IPS-20b (cell line): Measurements from ENCODE around the gene MAP3K7CL.

Source experiments
- H3K27ac ChIP-seq: one replicate; pipeline ENCODE4 v1.5.1; 2013; ENCODE audit warnings: low read length
- H3K27me3 ChIP-seq: 2 replicates; pipeline ENCODE4 v1.6.1; 2013; ENCODE audit warnings: mild to moderate bottlenecking, low read length, inconsistent platforms; ENCODE audit not compliant: insufficient read depth
- H3K36me3 ChIP-seq: 2 replicates; pipeline ENCODE4 v1.6.1; 2013; ENCODE audit warnings: low read depth, mild to moderate bottlenecking, inconsistent platforms, low read length, moderate library complexity; ENCODE audit not compliant: insufficient read depth
- H3K4me1 ChIP-seq: 2 replicates; pipeline ENCODE4 v1.6.1; 2013; ENCODE audit warnings: mild to moderate bottlenecking, control low read depth, inconsistent platforms, low read length, moderate library complexity; ENCODE audit not compliant: insufficient read depth
- H3K4me3 ChIP-seq: 2 replicates; pipeline ENCODE4 v1.5.1; 2013; ENCODE audit warnings: mild to moderate bottlenecking, low read length, inconsistent platforms
- H3K9ac ChIP-seq: 2 replicates; pipeline ENCODE4 v1.6.1; 2013; ENCODE audit warnings: low read depth, mild to moderate bottlenecking, inconsistent platforms, low read length, moderate library complexity
- H3K9me3 ChIP-seq: 2 replicates; pipeline ENCODE4 v1.6.1; 2013; ENCODE audit warnings: mild to moderate bottlenecking, low read depth, low read length, inconsistent platforms; ENCODE audit not compliant: insufficient read depth

The MAP3K7CL gene

DNA sequence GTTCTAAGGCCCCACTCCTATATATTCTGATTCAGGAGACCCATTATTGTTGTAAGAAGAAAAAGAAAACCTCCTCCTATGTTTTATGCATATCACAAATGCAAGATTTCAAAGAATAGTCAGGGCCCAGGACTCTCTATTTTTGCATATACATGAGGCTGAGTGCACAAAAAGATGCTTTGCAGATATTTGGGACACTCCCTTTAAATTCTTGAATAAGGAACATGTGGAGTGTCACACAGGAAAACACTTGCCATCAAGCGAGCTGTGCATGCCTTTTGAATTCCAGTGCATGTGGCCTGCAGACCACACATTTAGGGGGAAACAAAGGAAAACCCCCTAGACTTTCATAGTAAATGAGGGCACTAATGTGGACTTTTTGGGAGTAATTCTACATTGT, 5.6 kb downstream of the MAP3K7CL start:
- no peak overlapping the region for H3K4me3 ChIP-seq

DNA sequence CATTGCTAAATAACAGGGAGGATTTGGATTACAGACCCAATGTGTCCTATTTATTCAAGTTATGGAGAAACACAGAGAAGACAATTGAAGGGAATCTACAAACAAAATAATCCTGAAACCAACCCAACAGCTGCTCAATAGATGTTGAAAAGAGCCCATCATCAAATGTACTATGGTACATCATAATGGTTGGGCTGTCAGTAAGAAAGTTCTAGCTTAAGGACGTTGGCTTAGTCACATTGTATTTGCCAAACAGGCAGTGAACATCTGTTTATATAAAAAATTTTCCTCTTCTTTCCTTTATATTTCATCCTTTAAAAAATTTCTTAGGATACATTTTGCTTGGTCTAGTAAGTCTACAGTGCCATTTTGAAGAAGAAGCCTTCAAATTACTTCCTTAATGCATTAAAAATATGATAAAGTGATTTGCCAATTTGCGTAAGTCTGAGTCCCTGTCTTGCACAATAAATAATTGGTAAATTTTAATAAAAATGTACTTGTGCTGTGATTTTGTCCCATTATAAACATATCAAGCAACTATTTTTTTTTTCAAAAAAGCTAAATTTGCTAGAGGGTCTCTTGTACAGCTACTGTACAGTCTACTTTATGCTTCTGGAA, 14.4 kb downstream of the MAP3K7CL start:
- no peaks in the 10 kb centered on the region for H3K9me3 ChIP-seq
- H3K4me1 ChIP-seq = no peaks in the 10 kb centered on the region
- H3K27me3 ChIP-seq = no peaks in the 10 kb centered on the region
- no peak overlapping the region for H3K27ac ChIP-seq
- H3K36me3 ChIP-seq = no peaks in the 10 kb centered on the region
- no peak overlapping the region for H3K9ac ChIP-seq
- no peak overlapping the region for H3K4me3 ChIP-seq

More for the DNA sequence above, 5.6 kb downstream of the MAP3K7CL start:
- H3K9ac ChIP-seq = no peak overlapping the region
- peaks cover 16% of the 10 kb centered on the region for H3K27me3 ChIP-seq
- no peaks in the 10 kb centered on the region; the same call in 1 of the 2 replicates for H3K4me1 ChIP-seq
- no peaks in the 10 kb centered on the region for H3K36me3 ChIP-seq
- no peaks in the 10 kb centered on the region for H3K9me3 ChIP-seq
- no peak overlapping the region for H3K27ac ChIP-seq

DNA sequence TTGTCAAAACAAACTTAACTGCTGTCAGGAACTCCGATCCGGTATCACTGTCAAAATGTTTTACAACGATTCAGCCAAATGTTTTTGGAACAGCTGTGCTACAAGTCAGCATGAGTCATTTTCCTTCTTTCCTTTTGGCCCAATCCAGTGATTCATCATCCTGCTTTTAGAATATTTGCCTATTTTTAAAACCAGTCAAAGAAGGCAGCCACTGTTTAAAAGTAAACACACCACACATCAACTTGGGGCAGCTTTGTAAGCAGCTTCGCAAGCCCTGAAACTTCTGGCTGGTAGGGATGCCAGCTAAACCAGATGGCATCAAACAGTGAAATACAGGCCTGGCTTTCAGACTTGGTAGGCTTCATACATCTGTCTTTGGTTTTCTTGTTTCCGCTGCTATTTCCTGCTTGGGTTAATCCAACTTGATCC, 14.9 kb downstream of the MAP3K7CL start:
- Histone ChIP-seq H3K4me3 (no peak overlapping the region), H3K9me3 (no peaks in the 10 kb centered on the region), H3K4me1 (no peaks in the 10 kb centered on the region), H3K27me3 (no peaks in the 10 kb centered on the region), H3K27ac (no peak overlapping the region), H3K9ac (no peak overlapping the region), H3K36me3 (no peaks in the 10 kb centered on the region)

DNA sequence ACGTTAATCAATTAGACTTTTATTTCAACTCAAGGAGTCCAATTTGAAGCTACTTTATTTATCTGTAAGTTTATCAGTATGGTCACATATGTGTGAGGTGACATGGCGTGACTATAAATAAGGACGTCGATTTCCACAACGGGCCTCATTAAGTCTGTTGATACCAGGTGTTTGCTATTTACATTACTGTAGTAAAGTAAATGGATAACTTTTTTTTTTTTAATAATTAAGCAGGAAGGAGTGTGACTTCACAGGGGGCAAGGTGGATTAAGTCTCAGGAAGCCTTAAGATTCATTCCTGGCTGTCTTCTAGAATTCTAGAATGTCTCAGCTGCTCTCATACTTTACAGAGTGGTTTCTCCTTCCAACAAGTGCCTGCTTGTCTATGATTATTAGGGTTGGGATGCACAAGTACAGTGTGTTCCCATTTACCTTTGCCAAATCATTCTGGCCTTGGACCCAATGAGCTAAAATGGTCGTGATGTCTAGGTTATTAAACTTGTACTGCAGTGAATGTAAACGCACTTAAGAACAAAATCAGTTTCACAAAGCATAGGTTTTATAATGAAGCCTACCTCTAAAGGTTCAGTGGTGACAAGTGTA, 15.5 kb downstream of the MAP3K7CL start:
- no peak overlapping the region for H3K9ac ChIP-seq
- H3K9me3 ChIP-seq = no peaks in the 10 kb centered on the region
- H3K27me3 ChIP-seq = no peaks in the 10 kb centered on the region
- no peak overlapping the region for H3K27ac ChIP-seq
- H3K36me3 ChIP-seq = no peaks in the 10 kb centered on the region
- H3K4me1 ChIP-seq = no peaks in the 10 kb centered on the region
- no peak overlapping the region for H3K4me3 ChIP-seq

DNA sequence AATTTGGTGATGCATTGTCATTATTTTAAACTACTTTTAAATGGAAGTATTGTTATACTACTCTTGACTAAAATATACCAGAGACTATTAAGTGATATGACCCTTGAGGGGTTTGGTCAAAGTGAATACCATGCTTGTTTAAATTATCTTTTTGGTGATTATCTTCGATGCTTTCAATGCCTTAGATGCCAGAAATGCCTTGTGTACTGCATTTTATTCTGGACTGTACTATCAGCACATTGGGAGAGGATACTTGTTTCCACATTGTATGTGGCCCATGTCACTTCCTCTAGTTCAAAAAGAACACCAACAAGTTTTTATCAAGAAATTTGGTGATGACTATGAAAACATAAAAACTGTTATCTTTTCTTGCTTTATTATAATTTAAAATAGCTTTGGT, 16.3 kb downstream of the MAP3K7CL start:
- no peak overlapping the region for H3K4me3 ChIP-seq
- no peaks in the 10 kb centered on the region for H3K36me3 ChIP-seq
- no peaks in the 10 kb centered on the region for H3K4me1 ChIP-seq
- no peaks in the 10 kb centered on the region for H3K27me3 ChIP-seq
- no peaks in the 10 kb centered on the region for H3K9me3 ChIP-seq
- H3K9ac ChIP-seq = no peak overlapping the region
- no peak overlapping the region for H3K27ac ChIP-seq

DNA sequence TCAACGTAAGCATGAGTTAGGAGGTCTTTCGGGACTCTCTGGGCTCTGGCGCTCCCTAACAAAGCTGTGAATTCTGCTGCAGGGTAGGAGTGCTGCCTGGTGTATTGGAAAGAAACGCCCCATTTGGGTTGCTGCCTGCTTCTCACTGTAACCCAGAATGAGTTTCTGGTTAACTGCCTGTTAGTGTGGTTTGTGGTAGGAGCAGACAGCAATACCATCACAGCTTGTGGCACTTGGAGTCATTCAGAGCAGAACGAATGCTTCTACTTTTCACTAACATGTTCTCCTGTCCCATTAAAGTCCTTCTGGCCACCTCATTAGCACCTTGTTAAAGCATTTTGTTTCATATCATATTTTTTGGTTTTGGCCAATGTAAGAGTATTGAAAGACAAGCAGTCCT, 18.1 kb downstream of the MAP3K7CL start:
- no peak overlapping the region for H3K27ac ChIP-seq

DNA sequence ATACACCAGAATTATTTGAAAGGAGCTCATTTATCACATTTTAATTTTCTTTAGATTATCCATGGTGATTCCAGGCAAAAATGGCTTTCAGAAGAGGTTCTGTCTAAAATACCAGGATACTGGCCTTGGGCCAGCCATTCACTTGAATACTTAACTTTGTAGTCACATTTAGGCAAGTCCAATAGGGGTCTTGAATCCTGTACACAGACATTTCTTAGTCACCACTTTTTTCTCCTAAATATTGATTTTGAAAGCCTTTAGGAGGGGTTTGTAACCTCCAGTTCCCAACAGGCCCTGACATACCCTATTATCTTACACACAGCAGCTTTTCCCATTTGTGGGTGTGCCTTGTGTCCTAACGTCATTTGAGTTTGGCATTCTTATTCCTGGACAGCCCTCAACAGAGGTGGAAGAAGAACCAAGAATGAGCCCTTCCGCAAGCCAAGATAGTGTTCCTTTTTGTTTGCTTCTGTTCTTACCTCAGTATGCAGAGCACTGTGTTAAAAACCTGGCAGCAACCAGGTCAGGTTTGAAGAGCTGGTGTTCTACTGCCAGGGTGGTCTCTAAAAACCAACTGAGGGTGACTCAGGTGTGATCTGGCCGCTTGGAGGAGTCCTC, 19.5 kb downstream of the MAP3K7CL start:
- H3K27ac ChIP-seq = no peak overlapping the region
- H3K27me3 ChIP-seq = no peaks in the 10 kb centered on the region
- no peak overlapping the region for H3K4me3 ChIP-seq
- H3K9ac ChIP-seq = no peak overlapping the region
- H3K9me3 ChIP-seq = no peaks in the 10 kb centered on the region
- H3K4me1 ChIP-seq = no peaks in the 10 kb centered on the region
- H3K36me3 ChIP-seq = no peaks in the 10 kb centered on the region

More for the DNA sequence above, 18.1 kb downstream of the MAP3K7CL start:
- Histone ChIP-seq H3K4me3 (no peak overlapping the region), H3K9ac (no peak overlapping the region), H3K9me3 (no peaks in the 10 kb centered on the region), H3K4me1 (no peaks in the 10 kb centered on the region), H3K36me3 (no peaks in the 10 kb centered on the region), H3K27me3 (no peaks in the 10 kb centered on the region)

DNA sequence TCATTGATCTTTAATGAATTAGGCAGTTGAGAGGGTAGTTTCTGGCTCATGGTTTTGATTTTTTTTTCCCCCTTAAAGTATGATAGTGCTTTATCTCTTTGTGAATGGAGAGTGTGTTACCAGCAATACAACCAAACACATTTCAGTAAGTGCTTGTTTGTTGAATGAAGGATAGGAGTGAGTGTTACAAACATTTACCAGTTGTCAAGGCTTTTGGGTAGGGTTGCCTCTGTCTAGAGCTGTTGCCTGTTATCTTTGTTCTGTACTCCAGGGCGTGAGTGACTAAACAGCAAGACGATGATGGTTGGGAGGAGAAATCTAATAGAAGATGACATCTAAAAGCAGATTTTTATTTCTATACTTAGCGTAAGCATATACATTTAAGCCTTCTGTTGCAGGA, 21.5 kb downstream of the MAP3K7CL start:
- no peak overlapping the region for H3K9ac ChIP-seq
- H3K27ac ChIP-seq = no peak overlapping the region
- no peaks in the 10 kb centered on the region for H3K36me3 ChIP-seq
- H3K27me3 ChIP-seq = peaks cover 11% of the 10 kb centered on the region
- no peak overlapping the region for H3K4me3 ChIP-seq
- no peaks in the 10 kb centered on the region for H3K4me1 ChIP-seq
- H3K9me3 ChIP-seq = no peaks in the 10 kb centered on the region

DNA sequence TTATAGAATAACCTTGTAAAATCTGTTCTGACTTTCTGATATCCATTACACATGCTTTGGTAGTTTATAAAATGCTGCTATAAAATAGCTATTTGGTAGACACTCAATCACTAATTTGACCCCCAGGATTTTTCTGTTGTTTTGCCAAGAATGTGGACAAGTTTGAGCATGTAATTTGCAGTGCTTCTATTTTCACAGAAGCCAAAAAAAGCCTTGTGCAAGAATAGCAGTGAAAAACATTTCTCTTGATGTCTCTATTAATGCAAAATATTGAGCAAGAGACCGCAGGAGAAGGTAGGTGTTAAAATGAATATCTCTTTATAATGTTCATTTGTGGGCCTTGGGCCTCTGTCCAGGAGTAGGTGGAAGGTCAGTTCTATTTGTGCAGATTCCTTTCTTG, 22.5 kb downstream of the MAP3K7CL start:
- peaks cover 11% of the 10 kb centered on the region for H3K27me3 ChIP-seq
- no peak overlapping the region for H3K27ac ChIP-seq
- no peaks in the 10 kb centered on the region for H3K36me3 ChIP-seq
- H3K4me3 ChIP-seq = no peak overlapping the region
- H3K4me1 ChIP-seq = no peaks in the 10 kb centered on the region
- no peaks in the 10 kb centered on the region for H3K9me3 ChIP-seq
- no peak overlapping the region for H3K9ac ChIP-seq

DNA sequence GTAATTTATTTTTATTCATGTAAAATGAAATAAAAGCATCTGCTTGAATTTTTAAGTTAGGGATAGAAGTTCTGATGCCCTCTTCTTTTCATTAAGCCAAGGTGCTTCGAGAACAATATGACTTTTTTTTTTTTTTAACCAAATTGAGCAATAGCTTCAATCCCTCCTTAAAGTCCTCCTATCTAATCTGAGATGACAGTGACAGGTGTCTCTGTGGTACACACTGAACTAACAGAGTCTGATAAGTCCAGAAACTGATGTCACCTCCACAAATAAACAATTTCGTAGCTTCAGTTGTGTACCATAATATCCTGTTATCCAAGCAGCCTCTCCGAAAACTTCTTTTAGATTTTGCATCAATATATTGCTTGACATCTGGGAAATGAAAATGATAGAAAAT, 23.8 kb downstream of the MAP3K7CL start:
- H3K9me3 ChIP-seq = no peaks in the 10 kb centered on the region
- peaks cover 11% of the 10 kb centered on the region for H3K27me3 ChIP-seq
- no peaks in the 10 kb centered on the region for H3K36me3 ChIP-seq
- no peak overlapping the region for H3K27ac ChIP-seq
- H3K9ac ChIP-seq = no peak overlapping the region
- no peak overlapping the region for H3K4me3 ChIP-seq
- H3K4me1 ChIP-seq = no peaks in the 10 kb centered on the region

DNA sequence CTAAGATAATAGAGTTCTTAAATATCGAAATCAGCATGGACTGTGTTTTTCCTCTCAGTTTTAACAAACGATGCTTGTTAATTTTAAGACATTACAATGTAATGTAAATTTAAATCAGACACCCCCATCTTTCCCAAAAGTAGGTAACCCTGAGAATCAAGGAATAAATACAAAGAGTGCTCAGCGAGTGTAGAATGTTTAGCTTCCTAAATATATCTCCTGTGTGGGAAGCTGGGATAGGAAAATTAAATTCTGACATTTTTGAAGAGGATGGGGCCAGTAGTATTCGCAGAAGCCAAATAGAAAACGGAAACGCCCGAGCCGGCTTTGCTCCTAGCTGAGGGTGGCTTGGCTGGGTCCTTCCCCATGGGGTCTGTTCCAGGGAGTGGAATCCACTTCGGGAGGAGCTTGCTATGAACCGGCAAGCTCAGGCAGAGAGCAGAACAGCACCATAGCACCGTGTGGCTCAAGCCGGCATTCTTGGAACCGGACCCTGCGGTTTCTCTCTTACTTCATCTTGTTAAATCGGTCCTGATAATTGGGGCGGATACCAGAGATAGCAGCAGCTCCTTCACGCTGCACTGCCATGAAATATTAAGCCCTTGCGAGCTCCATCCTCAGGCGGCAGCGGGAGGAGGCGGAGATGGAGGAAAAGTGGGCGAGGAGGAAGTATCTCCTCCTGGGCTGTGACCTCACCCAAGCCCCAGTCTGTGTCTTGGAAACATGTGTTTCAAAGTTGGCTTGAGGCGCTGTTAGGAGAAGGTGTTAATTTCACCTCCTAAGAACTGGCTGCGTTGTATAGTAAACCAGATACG, 24.9 kb downstream of the MAP3K7CL start:
- no peaks in the 10 kb centered on the region for H3K36me3 ChIP-seq
- peak overlapping the region; percentile 53 for H3K4me3 ChIP-seq
- H3K27ac ChIP-seq = no peak overlapping the region
- no peaks in the 10 kb centered on the region for H3K4me1 ChIP-seq
- H3K9ac ChIP-seq = no peak overlapping the region; the same call in 1 of the 2 replicates
- H3K27me3 ChIP-seq = peaks cover 11% of the 10 kb centered on the region
- H3K9me3 ChIP-seq = no peaks in the 10 kb centered on the region
